Glomerular endothelial cell (primary cell): ENCODE measurements around the gene PIP4P1. TPM values are rescaled to one million over a fixed set of nuclear protein-coding genes. Genes with fewer than 3 reads are reported as not detected.

ENCODE experiments used
- DNase-seq: peaks from one replicate; pipeline ENCODE4 v3.0.0-alpha.2; 2011; ENCODE audit warnings: low read depth, low spot score; ENCODE audit errors: extremely low read depth
- total RNA-seq: library from RNA; depleted of rRNA; stranded (reverse); fragments of >200 nt; gene quantifications from 2 replicates; pipeline ENCODE4 v1.2.3, GENCODE V29; 2015

The PIP4P1 gene
- total RNA-seq, 1 donor from 2014 or later, result 20.9 TPM

DNA sequence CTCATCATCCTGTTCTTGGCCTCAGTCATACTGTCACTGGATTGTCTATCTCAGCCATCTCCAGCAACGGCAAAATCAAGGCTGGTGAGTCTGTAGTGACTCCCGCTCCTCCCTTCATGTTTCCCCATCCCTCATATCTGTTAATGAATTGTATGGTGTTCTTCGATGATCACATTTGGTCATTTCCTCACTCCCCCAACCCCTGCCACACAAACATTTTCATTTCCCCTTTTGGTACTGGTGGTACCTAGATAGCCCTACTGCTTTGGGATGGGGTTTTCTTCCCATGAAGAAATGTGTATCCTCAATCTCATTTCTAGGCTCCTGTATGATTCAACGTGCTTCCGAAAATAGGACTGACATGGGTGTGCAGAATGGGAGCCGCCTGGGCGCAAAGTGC, 22.6 kb downstream of the PIP4P1 start:
- no peak for DNase-seq

- no peak for DNase-seq
Observed at GRCh38 chr14:20436363-20436755, 24.9 kb downstream of the PIP4P1 start.

DNA sequence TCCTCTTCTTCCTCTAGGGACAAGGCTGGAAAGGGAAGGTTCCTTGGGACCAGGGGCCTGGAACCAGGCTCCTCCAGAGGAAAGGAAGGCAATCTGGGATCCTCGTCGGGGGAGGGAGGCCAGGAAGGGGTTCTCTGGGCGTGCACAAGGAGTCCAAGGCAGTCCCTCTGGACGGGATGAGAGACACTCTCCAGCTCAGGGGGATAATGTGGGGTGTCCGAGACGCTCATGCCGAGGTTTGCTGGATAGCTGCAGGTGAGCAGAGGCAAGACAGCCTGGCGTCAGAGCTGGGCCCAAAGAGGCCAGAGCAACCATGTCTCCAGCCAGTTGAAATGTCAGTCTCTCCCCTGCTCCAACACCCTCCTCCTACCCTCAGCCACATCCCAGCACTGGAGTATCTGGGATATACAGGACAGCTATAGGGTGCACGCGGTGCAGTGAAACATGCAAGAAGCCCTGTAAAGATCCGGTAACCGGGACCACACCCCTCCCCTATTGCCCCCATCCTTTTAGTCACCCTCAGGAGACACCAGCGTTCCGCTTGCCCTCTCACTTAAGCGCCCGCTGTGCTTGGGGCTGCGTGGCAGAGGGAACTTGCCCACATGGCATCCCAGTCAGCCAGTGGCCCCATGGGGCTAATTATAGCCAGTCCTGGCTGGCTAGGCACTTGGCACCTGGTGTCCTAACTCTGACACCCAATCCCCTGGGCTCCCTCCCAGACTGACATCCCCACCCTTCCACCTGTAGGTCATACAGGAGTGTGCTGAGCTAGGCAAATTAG, 25.5 kb downstream of the PIP4P1 start, which contains the start of gene KLHL33:
Gene KLHL33 (minus strand): TSS at position 585 of the 781 bp plus-strand sequence. CDS start 355 bp downstream, at position 230.
- no peak for DNase-seq

GRCh38 chr14:20434701-20435581, 26.3 kb downstream of the PIP4P1 start:
- no peak for DNase-seq

DNA sequence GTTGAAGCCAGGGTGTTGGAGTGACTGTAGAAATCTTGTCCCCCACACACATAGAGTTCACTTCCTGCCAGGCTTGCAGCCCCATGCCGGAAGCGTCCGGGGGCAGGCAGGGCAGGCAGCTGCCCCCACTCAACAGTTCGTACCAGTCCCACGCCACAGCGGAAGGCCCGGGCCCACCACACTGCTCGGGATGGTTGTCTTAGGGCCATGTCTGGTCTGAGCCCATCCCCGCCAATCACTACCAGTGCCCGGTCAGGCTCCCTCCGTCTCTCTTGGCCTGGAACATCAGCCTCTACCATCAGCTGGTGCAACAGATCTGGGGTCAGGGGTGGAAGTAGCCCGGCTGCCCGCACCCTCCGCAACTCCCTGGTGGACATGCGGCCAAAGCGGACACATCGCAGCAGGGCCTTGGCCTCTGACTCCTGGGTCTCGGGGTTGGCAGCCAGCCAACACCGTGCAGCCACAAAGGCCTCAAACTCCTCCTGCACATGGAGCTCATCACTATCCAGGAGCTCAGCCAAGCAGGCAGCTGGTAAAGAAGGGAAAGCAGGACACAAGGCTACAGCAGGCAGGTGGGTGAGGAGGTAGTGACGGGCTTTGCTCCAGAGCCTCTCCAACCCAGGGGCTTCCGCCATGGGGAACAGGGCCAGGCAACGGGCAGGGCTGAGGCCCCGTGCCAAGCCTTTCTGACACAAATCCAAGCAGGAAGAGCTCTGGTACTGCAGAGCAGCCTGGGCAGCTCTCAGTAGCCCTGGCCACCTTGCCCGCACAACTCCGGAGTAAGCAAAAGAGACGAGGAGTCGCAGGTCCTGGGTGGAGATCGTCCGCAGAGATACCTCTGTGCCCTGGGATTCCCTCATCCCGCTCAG, 31.2 kb downstream of the PIP4P1 start:
- DNase-seq, result no peak

GRCh38 chr14:20428802-20429201, 32.4 kb downstream of the PIP4P1 start:
- DNase-seq, result no peak

DNA sequence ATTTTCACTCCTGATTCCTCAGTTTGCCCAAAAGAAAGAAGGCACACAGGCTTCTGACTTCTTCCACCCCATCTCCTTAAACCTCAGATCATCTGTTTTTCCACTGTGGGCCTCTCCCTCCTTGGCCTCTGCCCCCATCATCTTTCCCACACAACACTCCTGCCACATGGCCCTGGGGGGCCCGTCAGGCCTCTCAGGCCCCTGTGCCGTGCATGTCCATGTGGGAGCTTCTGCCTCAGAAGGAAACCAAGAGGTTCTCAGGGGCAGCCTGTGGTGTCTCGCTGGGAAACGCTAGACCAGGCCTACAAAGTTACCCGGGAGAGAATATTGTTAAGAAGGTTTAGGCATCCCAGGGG, 33.2 kb downstream of the PIP4P1 start:
- no peak for DNase-seq

DNA sequence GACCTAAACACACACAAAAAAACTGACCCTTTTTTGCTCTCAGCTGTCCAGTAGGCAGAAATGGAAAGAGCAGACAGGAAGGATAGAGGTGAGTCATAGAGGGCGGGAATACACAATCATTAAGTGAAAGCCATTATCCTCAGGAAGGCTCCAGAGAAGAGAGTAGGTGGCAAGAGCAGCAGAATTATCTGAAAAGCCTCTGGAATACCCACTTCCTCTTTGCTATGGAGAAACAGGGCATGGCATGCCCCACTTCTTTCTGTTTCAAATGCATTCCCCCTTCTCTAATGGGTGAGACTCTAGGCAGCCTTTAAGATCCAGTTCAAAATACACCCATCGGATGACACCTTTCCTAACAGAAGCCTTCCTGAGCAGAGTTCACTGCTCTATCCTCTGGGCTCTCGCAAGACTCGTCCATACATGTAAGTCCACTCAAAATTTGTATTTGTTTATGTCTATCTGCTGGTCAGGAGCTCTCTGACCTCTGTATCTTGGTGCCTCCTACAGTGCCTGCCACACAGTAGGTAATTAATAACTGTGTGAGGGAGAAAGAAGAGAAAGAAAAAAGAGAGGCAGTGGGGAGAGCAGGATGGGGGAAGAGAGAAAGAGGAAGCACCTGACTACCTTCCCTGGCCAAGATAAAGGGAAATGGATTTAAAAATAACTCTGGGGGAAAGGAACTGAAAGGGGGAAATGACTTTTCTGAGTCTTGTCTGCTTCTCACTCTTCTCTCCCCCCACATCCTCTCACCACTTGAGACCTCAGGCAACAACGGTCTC, 33.8 kb downstream of the PIP4P1 start:
- no peak for DNase-seq

- no peak for DNase-seq
Observed at GRCh38 chr14:20424851-20425250, 36.4 kb downstream of the PIP4P1 start.

- no peak for DNase-seq
Observed at GRCh38 chr14:20422886-20423285, 38.3 kb downstream of the PIP4P1 start.

GRCh38 chr14:20421267-20421666, 40.0 kb downstream of the PIP4P1 start:
- no peak for DNase-seq

- no peak for DNase-seq
Observed at GRCh38 chr14:20419419-20419818, 41.8 kb downstream of the PIP4P1 start.

- no peak for DNase-seq
Observed at GRCh38 chr14:20418501-20418909, 42.7 kb downstream of the PIP4P1 start.

GRCh38 chr14:20417250-20418186, 43.7 kb downstream of the PIP4P1 start:
- no peak for DNase-seq

GRCh38 chr14:20416223-20416622, 45.0 kb downstream of the PIP4P1 start:
- no peak for DNase-seq

DNA sequence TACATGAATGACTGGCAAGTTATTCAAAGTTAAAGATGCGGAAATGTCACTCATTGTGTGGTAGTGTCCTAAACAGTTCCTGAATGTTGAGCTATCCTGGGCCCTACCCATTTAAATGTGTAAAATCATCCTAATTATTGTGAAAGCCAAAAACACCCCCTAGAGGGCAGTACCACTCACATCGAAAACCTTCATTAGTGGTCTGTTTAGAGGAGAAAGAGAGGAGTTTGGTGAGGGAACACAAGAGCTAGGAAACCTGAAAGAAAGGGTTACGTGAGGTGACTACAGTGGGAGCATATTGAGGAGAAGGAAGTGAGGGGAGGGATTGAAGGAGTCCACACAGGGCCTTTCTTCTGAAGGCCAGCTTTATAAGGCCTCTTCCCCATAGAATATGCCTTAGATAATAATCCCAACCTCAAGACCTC, 45.4 kb downstream of the PIP4P1 start:
- DNase-seq, result no peak

DNA sequence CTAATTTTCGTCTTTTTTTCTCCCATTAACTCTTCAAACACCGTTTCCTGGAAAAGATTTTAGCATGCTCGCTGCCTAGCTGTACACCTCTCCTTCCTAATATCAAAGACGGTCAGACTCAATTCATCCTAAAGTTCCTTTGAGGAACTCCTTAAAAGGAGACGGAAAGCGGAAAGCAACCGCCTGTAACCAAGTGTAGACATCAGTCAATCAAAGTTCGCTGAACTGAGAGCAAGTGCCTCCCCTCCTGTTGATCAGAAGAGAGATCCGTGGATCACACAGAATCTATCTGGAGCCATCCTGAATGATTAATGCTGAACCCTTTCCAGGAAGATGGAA, 47.5 kb downstream of the PIP4P1 start:
- no peak for DNase-seq

DNA sequence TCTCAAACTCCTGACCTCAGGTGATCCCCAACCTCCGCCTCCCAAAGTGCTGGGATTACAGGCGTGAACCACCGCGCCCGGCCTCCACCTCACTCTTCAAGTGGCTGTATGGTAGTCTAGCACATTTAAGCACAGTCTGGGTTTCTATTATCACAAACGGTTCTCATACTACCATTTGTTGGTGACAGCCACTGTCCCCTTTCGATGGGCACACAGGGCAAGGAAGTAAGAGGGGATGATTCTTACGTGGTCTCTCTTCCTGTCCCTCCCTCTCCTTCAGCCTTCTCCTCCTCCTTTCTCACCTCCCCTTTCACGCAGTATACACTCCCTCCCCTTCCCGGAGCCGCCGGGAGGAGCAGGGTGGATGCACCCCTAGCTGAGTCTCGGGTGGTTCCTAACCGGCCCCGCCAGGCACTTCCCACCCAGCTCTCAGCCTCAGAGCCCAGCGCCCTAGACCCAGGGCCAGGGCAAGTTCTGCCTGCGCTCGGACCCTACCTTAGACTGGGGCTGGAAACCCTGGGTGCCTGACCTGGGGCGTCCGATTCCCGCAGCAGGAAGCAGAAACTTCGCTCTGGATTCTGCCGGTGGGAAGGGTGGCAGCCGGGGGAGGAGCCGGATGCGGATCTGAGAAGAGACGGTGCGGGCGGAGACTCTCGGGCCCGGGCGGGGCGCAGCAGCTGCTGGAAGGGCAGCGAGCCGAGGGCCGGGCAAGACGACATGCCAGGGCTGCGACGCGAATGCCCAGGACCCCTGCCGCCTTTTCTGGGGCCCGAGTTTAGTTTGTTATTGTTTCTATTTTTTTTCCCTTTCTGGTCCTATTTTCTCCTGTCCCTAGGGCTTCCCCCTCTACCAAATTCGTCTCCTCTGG, 48.1 kb downstream of the PIP4P1 start, which contains the start of gene TEP1:
Gene TEP1 (minus strand): TSS at position 626 of the 868 bp plus-strand sequence. CDS start 5,062 bp downstream, outside the sequence.
- DNase-seq, result no peak
